Bone marrow (tissue), 2 donors: ENCODE results near the gene JKAMP.

Source experiments
- DNase-seq, 2 donors: peaks; one replicate each; lab custom pipeline; 2025; lab: John Stamatoyannopoulos, UW

JKAMP gene

DNA sequence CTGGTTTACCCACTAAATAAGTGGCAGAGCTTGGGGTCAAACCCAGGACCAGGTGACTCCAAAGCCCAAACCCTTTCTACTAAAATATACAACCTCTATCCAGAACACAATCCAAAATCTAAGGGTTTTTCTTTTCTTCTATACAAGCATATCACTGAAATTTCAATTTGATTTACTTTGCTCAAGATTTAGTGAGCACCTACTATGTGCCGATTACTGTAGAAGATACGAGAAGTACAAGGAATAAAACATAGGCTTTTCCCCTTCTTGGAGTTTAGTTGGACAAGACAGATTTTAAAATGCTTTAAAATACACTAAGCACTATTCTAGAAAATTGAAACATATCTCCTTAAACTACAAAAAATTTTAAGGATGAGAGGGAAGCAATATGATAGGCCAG lies 2.9 kb upstream of the JKAMP start:
- no peak for DNase-seq

DNA sequence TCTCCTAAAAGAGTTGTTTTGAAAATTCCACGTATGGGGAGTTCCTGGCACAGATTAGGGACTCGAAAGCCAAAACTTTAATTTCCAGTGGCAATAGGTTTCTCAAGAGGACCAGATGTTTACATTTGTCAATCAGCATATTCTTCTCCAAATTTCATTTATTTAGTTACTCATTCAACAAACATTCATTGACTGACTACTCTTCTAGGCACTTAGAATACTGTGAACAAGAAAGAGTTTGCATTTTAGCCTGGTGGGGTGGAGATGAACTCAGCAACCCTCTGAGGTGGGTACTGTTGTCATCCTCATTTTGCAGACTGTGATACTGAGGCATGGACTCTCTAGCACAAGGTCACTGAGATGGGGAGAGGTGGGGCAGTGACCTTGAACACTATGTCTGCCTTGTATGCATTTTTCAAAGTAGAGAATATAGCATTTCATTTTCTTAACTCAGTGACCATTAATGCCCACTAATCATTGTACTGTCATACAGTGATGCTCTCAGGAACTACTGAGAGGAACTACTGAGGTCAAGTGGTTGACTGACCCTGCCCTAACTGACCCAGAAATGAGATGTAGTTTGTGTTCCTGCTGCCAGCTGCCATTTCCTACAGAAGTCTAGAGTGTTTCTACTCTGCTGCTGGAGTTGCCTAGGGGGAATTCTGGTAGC lies 2.3 kb upstream of the JKAMP start:
- no peak for DNase-seq

DNA sequence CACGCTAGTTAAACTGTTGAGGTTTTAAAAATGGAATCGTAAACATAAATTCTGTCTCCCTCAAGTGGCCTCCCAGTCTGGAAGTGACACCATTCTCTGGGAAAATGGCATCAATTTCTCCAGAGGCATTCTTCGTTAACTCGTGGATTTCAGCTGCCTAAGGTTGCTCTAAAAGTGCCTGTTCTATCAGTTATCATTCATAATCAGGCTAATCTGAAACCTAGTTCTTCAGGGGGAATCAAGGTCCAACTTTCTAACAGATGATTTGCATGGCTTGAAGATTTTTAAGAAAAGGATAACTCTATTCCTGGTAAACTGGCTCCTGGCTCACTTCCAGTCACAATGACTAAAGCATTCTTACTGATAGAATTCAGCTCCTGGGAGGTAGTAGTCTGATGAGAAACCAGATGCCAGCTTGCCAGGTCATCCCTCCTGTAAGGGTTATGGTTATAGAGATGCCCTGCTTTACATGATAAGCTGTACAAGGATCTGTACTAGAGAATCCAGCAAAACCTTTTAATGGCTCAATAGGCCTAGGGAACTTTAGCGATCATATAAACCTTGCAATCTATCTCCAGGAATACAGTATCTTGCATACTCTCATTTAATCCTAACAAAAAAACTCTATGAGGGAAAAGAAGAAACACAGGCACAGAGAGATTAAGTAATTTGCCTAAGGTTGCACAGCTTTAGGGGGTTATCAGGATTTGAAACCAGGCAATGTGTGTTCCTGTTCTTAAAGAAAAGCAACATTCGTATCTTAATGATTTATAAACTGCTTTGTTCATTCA lies 1.6 kb upstream of the JKAMP start:
- no peak for DNase-seq

DNA sequence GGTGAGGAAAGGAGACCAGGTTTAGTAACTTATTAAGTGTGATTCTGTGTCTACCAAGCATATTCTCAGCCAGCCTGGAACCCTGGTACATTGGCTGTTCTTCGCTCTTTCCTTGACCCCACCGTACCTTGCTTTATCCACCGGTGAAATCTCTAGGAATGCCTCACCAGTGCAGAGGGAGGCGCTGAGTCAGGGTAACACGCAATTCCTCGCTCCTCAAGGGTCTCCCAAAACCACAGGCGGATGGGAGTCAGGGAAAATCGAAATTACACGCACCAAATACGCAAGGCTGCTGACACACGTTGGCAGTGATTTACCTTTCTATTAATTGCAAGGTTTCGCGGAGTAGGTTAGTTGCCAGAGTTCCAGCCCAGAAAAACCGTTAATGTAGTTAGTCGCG lies 954 bp upstream of the JKAMP start:
- no peak for DNase-seq

DNA sequence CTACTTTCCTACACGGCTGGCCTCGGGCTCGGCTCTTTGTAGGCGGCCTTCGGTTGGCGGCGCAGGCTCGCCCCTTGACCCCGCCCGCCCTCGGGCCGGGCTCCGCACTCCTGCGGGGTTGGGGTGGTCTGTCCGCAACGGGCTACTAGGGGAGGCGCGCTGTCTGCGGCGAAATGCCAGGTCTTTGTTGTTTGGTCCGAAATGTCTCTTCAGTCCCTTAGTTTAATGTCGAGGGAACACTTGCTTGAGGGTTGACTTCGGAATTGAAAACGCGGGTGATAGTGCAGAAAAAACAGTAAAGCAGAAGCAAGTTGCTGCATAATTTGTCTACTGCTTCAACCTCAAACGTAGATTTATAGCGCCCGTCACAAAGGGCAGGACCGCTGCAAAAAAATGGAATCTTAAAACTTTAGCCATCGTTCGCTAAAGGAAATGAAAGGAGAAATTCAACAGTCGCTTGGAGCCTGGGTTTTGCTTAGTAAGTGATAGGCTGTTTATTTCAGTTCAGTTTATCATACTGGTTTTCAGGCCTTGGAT lies 390 bp downstream of the JKAMP start:
- no peak for DNase-seq

DNA sequence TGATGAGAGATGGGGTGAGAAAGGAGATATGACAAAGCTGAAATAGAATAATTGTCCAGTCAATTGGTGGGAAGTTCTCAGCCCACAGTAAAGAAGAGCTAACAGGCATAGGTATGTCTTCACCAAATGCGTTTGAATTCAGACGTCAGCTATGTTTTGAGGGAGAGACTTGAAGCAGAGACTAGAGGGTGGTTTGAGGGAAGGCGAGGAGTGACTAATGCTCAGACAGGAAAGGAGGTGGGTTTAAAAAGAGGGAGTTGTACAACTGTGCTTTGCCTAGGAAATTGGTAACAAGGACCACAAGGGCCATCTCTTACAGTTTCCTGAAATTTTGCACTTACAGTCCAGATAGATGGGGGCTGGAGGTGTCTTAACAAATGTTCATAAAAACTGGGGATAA lies 6.4 kb downstream of the JKAMP start:
- DNase-seq: no peak

GRCh38 chr14:59492384-59492783 lies 8.1 kb downstream of the JKAMP start:
- no peak for DNase-seq

- no peak for DNase-seq
Observed at GRCh38 chr14:59500732-59501131, 16.4 kb downstream of the JKAMP start.

- no peak for DNase-seq
Observed at GRCh38 chr14:59503256-59503655, 18.9 kb downstream of the JKAMP start.

GRCh38 chr14:59507063-59507751 lies 22.9 kb downstream of the JKAMP start:
- peak in 1 of 2 donors; percentile 50 for DNase-seq

- no peak for DNase-seq
Observed at GRCh38 chr14:59507752-59508103, 23.4 kb downstream of the JKAMP start.

DNA sequence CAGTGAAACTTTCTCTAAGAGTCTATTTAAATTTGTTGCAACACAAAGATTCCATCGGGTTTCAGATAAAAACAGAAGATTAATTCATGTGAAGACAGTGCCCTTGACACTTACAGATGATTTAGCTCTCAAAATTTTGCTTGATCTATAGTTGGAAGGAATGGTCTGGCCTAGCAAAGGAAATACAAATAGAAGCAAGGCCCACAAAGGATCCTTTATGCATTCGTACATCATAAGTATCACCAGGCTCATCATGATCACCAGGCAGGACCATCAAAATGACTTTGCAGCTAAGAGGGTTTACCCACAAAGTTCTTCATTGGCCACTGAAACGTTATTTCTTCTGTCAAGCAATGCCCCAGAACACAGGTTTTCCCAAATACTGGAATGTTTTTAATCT lies 24.8 kb downstream of the JKAMP start:
- no peak for DNase-seq

- DNase-seq: no peak
Observed at GRCh38 chr14:59510001-59510400, 25.7 kb downstream of the JKAMP start.

- DNase-seq: no peak
Observed at GRCh38 chr14:59510966-59511365, 26.6 kb downstream of the JKAMP start.

DNA sequence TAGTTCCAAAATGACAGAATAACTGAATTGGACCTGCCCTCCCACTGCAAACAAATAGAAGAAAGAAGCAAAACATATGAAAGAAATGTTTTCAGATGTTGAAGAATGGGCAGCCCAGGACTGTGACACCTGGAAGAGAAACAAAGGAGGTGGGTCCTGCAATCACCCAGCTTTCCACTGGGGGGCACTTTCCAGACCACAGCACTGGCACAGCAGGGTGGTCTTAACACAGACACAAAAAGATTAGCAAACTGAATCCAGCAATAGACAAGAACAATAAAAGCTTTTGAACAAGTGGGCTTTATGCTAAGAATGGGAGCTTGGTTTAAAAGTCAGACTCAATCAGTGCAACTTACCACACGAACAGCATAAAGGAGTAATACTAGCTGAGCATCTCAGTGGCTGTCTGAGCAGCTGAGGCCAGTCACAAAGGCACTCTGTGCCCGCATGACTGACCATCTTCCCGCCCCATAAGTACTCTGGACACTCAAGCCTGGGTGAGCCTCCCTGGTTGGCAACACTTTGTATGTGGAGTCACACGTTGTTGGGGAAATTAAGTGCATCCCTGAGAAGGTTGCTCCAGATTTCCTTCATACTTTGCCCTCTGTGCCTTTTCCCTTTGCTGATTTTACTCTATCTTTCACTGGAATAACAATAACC lies 27.7 kb downstream of the JKAMP start:
- no peak for DNase-seq

DNA sequence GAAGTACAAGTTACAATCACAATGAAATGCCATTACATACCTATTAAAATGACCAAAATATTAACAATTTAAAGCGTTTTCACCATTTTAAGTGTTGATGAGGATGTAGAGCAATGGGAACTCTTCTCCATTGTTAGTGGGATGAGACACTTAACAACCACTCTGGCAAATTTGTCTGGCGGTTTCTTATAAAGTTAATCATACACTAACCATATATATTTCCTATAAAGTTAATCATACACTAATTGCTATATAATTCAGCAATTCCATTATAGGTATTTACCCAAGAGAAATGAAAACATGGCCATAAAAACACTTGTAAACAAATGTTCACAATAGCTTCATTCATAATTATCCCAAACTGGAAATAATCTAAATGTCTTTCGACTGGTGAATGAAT lies 35.9 kb downstream of the JKAMP start:
- DNase-seq: no peak

- DNase-seq: no peak
Observed at GRCh38 chr14:59529189-59529588, 44.9 kb downstream of the JKAMP start.

GRCh38 chr14:59530349-59530748 lies 46.0 kb downstream of the JKAMP start:
- DNase-seq: no peak

DNA sequence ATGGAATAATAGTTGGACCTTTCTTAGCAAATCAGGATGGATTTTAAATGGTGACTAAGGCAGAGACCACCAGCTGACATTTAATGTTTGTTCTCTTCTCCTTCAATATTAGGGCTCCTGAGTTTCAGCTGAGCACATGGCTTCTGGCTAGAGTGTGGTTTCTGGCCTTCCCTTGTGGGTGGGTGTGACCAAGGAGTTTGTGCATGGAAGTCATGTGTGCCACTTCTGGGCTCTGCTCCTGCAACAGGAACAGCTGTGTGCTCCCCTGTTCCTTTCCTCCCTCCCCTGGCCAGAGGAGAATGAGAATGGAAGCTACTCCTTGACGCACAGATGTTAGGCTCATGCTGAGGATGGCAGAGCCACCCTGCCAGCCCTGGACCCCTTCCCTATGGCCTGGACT lies 48.1 kb downstream of the JKAMP start:
- DNase-seq: no peak

DNA sequence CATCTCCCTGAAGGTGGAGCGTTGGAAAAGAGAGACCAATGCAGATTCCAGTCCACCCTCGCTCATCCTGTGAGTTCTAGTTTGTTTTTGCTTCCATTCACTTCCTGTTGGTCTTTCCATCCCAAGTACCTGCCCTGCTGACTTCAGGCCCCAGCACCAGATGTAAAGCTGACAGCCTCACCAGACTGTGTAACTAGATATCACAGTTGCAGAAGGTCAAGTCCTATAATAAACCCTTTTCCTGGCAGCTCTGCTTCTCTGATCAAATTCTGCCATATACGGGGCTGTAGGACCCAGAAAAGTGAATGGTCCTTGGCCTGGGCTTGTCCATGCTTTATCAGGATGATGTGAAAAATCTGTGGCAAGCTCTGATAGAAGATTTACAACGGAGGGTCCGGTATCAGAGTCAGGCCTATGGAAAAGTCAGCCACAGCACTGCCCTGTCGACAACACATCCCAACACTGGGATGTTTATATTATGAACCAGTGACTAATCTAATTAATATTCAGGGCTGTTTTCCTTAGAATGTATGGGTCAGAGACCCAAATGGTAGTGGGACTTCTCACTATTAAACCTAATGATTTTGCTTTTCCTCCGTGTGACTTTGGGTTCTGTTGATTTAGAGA lies 50.2 kb downstream of the JKAMP start:
- no peak for DNase-seq

- no peak for DNase-seq
Observed at GRCh38 chr14:59537476-59537875, 53.2 kb downstream of the JKAMP start.

- no peak for DNase-seq
Observed at GRCh38 chr14:59538936-59539335, 54.6 kb downstream of the JKAMP start.
